Caco-2 (cell line): Measurements from ENCODE around the gene REV3L. TPM values are rescaled to one million over a fixed set of nuclear protein-coding genes. Genes with fewer than 3 reads are reported as not detected.

Experiments used
- BruUV-seq: library from RNA; stranded (reverse); fragments of 400-500 nt; replicated peaks from 2 replicates; lab custom pipeline; 2021; lab: Mats Ljungman, UMichigan
- CTCF ChIA-PET: fragments of 300-600 bp; sonication (Branson Sonifier 250); formaldehyde crosslinking; loops from one replicate; lab custom pipeline; 2022; ENCODE audit warnings: antibody characterized with exemption; lab: Charles Lee
- POLR2A ChIA-PET: fragments of 300-600 bp; sonication (Branson Sonifier 250); formaldehyde crosslinking; loops from one replicate; lab custom pipeline; 2022; ENCODE audit warnings: antibody characterized with exemption; lab: Charles Lee
- DNase-seq, 2 experiments: peaks; one replicate each; pipeline versions ENCODE4 v3.0.0 to v3.0.0-alpha.2; 2020 to 2022
- H3K27me3 ChIP-seq: replicated peaks from 2 replicates; pipeline ENCODE4 v1.6.0; 2011; ENCODE audit warnings: low read length; ENCODE audit not compliant: control insufficient read depth, insufficient read depth
- H3K36me3 ChIP-seq: 2 replicates; pipeline ENCODE4 v1.5.1; 2011; ENCODE audit warnings: low read length; ENCODE audit not compliant: control insufficient read depth, insufficient read depth
- H3K4me1 ChIP-seq: fragments of 250-450 bp; sonication (Bioruptor Pico); 2 replicates; pipeline ENCODE4 v1.5.1; 2020; ENCODE audit warnings: mild to moderate bottlenecking
- H3K4me3 ChIP-seq: 2 replicates; pipeline ENCODE4 v1.5.1; 2011; ENCODE audit warnings: low read depth, mild to moderate bottlenecking, control low read depth, low read length
- H3K9me3 ChIP-seq: fragments of 250-450 bp; sonication (Bioruptor Pico); 2 replicates; pipeline ENCODE4 v1.5.1; 2020; ENCODE audit warnings: mild to moderate bottlenecking, moderate library complexity
- H3K27ac Mint-ChIP-seq: one replicate; pipeline ENCODE4 v1.8.0; 2022; ENCODE audit warnings: mixed read lengths; ENCODE audit not compliant: unreplicated experiment
- H3K27me3 Mint-ChIP-seq: one replicate; pipeline ENCODE4 v1.8.0; 2022; ENCODE audit warnings: mixed read lengths; ENCODE audit not compliant: insufficient read depth, unreplicated experiment
- H3K36me3 Mint-ChIP-seq: one replicate; pipeline ENCODE4 v1.8.0; 2022; ENCODE audit warnings: mild to moderate bottlenecking, mixed read lengths; ENCODE audit not compliant: insufficient read depth, unreplicated experiment
- H3K4me1 Mint-ChIP-seq: one replicate; pipeline ENCODE4 v1.8.0; 2022; ENCODE audit warnings: low read depth, mixed read lengths; ENCODE audit not compliant: unreplicated experiment
- H3K4me3 Mint-ChIP-seq: one replicate; pipeline ENCODE4 v1.8.0; 2022; ENCODE audit warnings: mild to moderate bottlenecking, moderate library complexity, mixed read lengths; ENCODE audit not compliant: unreplicated experiment
- H3K9me3 Mint-ChIP-seq: one replicate; pipeline ENCODE4 v1.8.0; 2022; ENCODE audit warnings: mixed read lengths; ENCODE audit not compliant: unreplicated experiment
- CTCF ChIP-seq, 2 experiments: fragments of 200-600 bp in 1 of 2; IDR thresholded peaks; 1 replicate in 1 of 2; 2 replicates in 1 of 2; pipeline versions ENCODE4 v1.5.1 to v1.8.0; 2011 to 2022; ENCODE audit warnings: antibody characterized with exemption in 1 of 2, control low read depth in 1 of 2, inconsistent platforms in 1 of 2, low read depth in 1 of 2, low read length in 1 of 2, mild to moderate bottlenecking in 1 of 2, moderate library complexity in 1 of 2; ENCODE audit not compliant: insufficient read depth in 1 of 2, severe bottlenecking in 1 of 2, unreplicated experiment in 1 of 2
- intact Hi-C: fragments of 100-400 bp; cut with micrococcal nuclease; formaldehyde crosslinking; loops from one replicate; pipeline ENCODE4 v1.10.0; 2022; ENCODE audit not compliant: unreplicated experiment
- total RNA-seq: library from RNA; stranded (reverse); gene quantifications from 2 replicates; pipeline ENCODE4 v1.2.3, GENCODE V29; 2022

Gene REV3L
- total RNA-seq, 1 experiment from 2014 or later = 22.2 TPM

- no peaks in the 10 kb centered on the region for H3K4me1 ChIP-seq
- Mint-ChIP-seq H3K27me3 (no peaks in the 10 kb centered on the region), H3K36me3 (no peaks in the 10 kb centered on the region), H3K27ac (no peak overlapping the region), H3K4me3 (no peak overlapping the region), H3K9me3 (no peaks in the 10 kb centered on the region), H3K4me1 (peaks cover 4% of the 10 kb centered on the region)
- H3K36me3 ChIP-seq = no peaks in the 10 kb centered on the region; the same call in 1 of the 2 replicates
- H3K9me3 ChIP-seq = no peaks in the 10 kb centered on the region
- TF ChIP-seq CTCF (IDR thresholded peaks at IDR 0.05; ENCODE audit: insufficient read depth in 1 of 2, low read depth in 1 of 2, low read length in 1 of 2, severe bottlenecking in 1 of 2, unreplicated experiment in 1 of 2) = no peak
- ChIA-PET POLR2A (no interaction called here), CTCF (no interaction called here)
- intact Hi-C loops = no loop called here
- no TSS peak for BruUV-seq
- H3K4me3 ChIP-seq = no peak overlapping the region
- DNase-seq = no peak
- no peaks in the 10 kb centered on the region for H3K27me3 ChIP-seq
Observed at GRCh38 chr6:111450636-111451035, 32.4 kb downstream of the REV3L start.

DNA sequence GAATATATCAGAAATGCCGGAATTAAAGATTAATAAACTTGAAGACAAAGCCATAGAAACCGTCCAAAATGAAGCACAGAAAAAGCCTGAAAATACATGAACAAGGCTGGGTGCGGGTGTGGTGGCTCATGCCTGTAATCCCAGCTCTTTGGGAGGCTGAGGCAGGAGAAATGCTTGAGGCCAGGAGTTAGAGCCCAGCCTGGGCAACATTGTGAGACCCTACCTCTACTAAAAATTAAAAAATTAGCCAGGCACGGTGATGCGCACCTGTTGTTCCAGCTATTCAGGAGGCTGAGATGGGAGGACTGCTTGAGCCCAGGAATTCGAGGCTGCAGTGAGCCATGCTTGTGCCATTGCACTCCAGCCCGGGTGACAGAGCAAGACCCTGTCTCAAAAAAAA is 32.9 kb downstream of the REV3L start:
- Histone ChIP-seq H3K4me3 (no peak overlapping the region), H3K27me3 (no peaks in the 10 kb centered on the region), H3K36me3 (no peaks in the 10 kb centered on the region; the same call in 1 of the 2 replicates), H3K9me3 (no peaks in the 10 kb centered on the region), H3K4me1 (peaks cover 1% of the 10 kb centered on the region; the same call in 1 of the 2 replicates)
- Mint-ChIP-seq H3K4me1 (peaks cover 2% of the 10 kb centered on the region), H3K36me3 (no peaks in the 10 kb centered on the region), H3K9me3 (no peaks in the 10 kb centered on the region), H3K27ac (no peak overlapping the region), H3K27me3 (no peaks in the 10 kb centered on the region), H3K4me3 (no peak overlapping the region)
- CTCF ChIA-PET = no interaction called here
- no peak for TF ChIP-seq CTCF (IDR thresholded peaks at IDR 0.05; ENCODE audit: insufficient read depth in 1 of 2, low read depth in 1 of 2, low read length in 1 of 2, severe bottlenecking in 1 of 2, unreplicated experiment in 1 of 2)
- no peak for DNase-seq
- POLR2A ChIA-PET = no interaction called here
- intact Hi-C loops = no loop called here
- BruUV-seq = no TSS peak

GRCh38 chr6:111449129-111449528 is 33.9 kb downstream of the REV3L start:
- DNase-seq = no peak
- no TSS peak for BruUV-seq
- H3K4me1 ChIP-seq = peaks cover 6% of the 10 kb centered on the region; the same call in 1 of the 2 replicates
- no peaks in the 10 kb centered on the region; the same call in 1 of the 2 replicates for H3K36me3 ChIP-seq
- H3K9me3 ChIP-seq = no peaks in the 10 kb centered on the region
- CTCF ChIA-PET = interaction anchor here (0.5 kb wide), 1 partner anchor 136 kb away, joined by 3 read pairs; no protein-coding TSS in a partner anchor
- H3K4me3 ChIP-seq = no peak overlapping the region
- H3K4me3 Mint-ChIP-seq = no peak overlapping the region
- intact Hi-C loops = no loop called here
- POLR2A ChIA-PET = no interaction called here
- H3K27me3 ChIP-seq = no peaks in the 10 kb centered on the region
- no peaks in the 10 kb centered on the region for H3K9me3 Mint-ChIP-seq
- no peaks in the 10 kb centered on the region for H3K4me1 Mint-ChIP-seq
- no peak for TF ChIP-seq CTCF (IDR thresholded peaks at IDR 0.05; ENCODE audit: insufficient read depth in 1 of 2, low read depth in 1 of 2, low read length in 1 of 2, severe bottlenecking in 1 of 2, unreplicated experiment in 1 of 2)
- no peak overlapping the region for H3K27ac Mint-ChIP-seq
- no peaks in the 10 kb centered on the region for H3K36me3 Mint-ChIP-seq
- no peaks in the 10 kb centered on the region for H3K27me3 Mint-ChIP-seq
